OCI-M2 (cell line): ENCODE results near the gene EYA2.
"Not testable (repeated sequence)": the region's sequence is repeated elsewhere in the genome, so short reads cannot be mapped to it uniquely, and the experiment has no call there.

Experiments
- DNase-seq: peaks from one replicate; lab custom pipeline; 2025; ENCODE audit not compliant: unreplicated experiment; lab: John Stamatoyannopoulos, UW

EYA2 gene, protein sequence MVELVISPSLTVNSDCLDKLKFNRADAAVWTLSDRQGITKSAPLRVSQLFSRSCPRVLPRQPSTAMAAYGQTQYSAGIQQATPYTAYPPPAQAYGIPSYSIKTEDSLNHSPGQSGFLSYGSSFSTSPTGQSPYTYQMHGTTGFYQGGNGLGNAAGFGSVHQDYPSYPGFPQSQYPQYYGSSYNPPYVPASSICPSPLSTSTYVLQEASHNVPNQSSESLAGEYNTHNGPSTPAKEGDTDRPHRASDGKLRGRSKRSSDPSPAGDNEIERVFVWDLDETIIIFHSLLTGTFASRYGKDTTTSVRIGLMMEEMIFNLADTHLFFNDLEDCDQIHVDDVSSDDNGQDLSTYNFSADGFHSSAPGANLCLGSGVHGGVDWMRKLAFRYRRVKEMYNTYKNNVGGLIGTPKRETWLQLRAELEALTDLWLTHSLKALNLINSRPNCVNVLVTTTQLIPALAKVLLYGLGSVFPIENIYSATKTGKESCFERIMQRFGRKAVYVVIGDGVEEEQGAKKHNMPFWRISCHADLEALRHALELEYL

GRCh38 chr20:46894579-46894958 lies at the start of gene EYA2:
TSS of gene EYA2 (plus strand) at chr20:46894843. CDS start at chr20:46990011, 95,168 bp downstream.
- no peak for DNase-seq

- DNase-seq = no peak
Measured at GRCh38 chr20:46844965-46845364, 49.7 kb upstream of the EYA2 start.

GRCh38 chr20:46849269-46849668 lies 45.4 kb upstream of the EYA2 start:
- DNase-seq = no peak

DNA sequence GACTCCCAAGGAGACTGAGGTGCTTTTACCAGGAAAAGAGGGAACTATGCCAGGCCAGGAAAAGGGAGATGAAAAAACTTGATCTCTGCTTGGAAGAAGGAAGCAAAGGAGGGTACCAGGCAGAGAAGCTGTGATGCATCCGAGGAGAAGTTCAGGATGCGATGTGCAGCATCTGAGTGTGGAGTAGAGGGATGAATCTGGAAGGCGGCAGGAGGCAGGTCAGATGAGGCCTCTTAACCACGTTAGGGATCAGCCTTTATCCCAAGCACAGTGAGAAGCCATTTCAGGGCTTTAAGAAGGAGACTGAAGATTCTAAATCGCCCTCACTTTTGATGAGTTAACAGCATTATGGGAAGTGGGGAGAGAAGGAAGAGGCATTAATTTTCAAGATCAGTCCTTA lies 44.9 kb upstream of the EYA2 start:
- DNase-seq = no peak

DNA sequence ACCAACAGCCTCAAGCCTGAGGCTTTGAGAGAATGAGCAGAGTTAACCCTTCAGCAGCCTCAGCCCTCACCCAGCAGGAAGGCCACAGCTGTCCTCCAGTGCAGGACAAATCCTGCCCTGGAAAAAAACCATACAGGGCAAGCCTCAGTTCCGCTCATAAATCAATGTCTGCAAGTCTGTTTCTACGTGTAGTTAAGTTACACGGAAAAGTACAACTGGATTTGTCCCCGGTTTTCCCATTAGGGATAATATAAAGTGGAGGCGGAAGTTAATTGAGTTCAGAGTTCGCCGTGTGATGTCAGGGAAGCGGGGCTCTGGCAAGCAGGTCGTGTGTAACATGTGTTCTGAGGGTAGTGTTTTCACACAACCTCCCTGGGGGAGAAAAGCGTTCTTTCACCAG lies 44.2 kb upstream of the EYA2 start:
- DNase-seq = no peak

DNA sequence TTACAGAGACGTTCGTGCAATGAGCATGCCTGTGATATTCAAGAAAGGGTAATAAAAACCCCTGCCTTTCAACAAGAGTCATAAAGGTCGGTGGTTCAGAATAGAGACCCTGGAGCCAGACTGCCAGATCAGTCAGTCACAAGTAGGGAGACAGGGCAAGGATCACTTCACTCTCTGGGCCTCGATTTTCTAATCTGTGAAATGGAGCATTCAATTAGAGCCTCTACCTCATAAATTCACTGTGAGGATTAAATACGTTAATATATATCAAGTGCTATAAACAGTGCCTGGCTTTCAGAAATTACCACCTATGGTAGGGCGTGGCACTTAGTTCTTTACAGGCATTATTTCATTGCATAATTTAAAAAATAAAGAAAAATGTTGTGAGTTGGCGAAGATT lies 43.7 kb upstream of the EYA2 start:
- no peak for DNase-seq

DNA sequence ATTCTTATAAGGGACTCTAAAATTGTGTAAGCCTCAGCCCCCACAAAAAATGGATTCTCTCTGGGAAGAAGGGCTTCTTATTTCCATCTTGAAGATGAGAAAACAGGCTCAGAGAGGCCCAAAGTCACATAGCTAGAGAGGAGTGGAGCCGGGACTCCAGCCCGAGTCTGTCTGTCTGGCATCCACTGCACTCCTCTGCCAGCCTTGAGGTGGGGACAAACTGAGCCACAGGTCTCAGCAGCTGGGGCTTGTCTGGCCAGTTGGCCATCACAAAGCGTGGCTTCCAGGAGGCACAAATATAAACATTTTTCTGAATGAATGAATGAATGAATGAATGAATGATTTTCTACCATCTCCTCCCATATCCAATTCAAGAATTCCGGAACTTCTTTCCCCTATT lies 42.9 kb upstream of the EYA2 start:
- no peak for DNase-seq

GRCh38 chr20:46852313-46852712 lies 42.3 kb upstream of the EYA2 start:
- DNase-seq = no peak

DNA sequence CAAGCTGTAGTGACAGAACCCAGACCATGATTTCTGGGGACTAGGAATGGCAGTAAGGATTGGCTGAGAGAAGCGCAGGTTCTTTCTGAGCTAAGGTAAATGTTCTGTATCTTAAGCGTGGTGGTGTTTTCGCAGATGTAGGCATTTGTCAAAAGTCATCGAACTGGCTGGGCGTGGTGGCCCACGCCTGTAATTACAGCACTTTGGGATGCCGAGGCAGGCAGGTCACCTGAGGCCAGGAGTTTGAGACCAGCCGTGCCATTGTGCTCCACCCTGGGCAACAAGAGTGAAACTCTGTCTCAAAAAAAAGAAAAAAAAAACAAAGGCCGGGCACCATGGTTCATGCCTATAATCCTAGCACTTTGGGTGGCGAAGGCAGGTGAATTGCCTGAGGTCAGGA lies 40.7 kb upstream of the EYA2 start:
- no peak for DNase-seq

DNA sequence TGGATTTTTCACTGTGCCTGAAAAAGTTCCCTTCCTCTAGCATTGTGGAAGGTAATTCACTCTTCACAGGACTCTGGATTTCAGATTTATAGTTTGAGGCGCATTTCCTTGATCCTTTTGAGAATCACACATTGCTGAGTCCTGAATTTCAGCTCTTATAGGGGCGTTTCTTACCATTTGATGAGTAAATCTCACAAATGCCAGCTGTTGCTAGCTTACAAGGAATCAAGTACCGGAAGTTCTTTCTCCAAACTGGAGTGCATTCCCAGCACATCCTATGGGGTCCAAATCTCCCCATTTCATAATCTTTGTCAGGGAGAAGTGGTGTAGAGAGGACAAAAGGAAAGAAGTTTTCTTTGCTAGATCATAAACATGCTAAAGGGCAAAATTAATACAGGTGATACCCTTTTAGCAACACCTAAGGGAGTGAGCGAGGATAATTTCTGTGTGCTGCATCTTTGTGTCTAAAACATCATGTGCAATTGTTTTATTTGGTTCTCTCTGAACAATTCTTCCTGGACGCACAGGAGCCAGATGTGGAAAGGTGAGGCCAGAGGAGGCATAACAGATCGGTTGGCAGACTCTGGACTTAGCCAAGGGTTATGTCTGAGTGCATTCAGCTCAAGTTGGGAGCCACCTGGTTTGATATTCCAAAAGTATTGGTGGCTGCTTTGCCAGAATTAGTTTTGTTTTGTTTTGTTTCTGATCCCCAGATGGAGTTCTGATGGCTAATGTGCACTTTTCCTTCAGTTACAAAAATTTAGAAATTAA lies 37.4 kb upstream of the EYA2 start:
- no peak for DNase-seq

- no peak for DNase-seq
Measured at GRCh38 chr20:46865824-46866223, 28.8 kb upstream of the EYA2 start.

DNA sequence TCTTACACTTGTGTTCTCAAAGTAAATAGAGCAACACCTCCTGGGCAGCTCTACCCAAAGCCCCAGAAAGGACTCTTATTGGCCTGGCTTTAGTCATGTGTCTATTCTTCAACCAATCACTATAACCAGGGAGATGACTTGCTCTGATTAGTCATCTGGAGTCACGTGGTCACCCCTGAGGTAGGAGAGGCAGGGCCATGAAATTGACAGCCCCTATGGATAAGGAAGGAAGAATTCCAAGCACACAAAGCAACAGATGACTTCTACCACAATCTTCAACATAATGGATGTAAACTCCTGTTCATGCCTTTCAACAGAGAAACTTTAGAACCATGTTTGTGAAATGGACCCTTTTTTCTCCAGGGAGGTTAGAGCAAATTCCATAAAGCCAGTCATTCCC lies 24.6 kb upstream of the EYA2 start:
- no peak for DNase-seq

GRCh38 chr20:46872328-46873211 lies 22.1 kb upstream of the EYA2 start:
- DNase-seq = no peak

- DNase-seq = no peak
Measured at GRCh38 chr20:46875059-46875458, 19.6 kb upstream of the EYA2 start.

DNA sequence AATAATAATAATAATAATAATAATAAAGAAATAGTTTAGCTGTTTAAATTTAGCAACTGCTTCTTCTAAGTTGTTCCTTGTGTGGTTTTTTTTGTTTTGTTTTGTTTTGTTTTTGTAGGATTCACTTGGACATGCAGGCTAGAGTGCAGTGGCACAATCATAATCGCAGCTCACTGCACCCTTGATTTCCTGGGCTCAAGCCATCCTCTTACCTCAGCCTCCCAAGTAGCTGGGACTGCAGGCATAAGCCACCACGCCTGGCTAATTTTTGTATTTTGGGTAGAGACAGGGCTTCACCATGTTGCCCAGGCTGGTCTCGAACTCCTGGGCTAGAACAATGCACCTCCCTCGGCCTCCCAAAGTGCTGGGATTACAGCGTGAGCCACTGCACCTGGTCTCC lies 15.3 kb upstream of the EYA2 start:
- DNase-seq = no peak

- DNase-seq = not testable (repeated sequence)
Measured at GRCh38 chr20:46879963-46880362, 14.7 kb upstream of the EYA2 start.

DNA sequence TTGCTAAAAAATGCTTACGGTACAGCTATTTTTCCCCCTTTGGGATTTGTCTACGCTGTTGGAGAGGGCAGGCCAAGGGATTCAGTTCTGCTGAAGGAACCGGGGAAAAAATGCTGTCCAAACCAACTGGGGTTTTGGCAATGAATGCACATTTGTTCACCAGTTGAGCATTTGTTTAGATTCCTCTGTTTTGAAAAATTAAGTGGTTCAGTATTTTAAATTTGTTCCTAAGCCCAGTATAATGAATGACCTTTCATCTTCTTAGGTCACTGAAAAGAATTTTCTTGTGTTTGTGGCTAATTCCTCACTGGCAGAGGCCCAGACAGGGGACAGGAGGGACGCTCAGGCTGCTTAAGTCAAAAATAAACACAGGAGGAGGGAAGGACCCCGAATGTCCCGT lies 10.8 kb upstream of the EYA2 start:
- no peak for DNase-seq

GRCh38 chr20:46890682-46891081 lies 4.0 kb upstream of the EYA2 start:
- DNase-seq = no peak

DNA sequence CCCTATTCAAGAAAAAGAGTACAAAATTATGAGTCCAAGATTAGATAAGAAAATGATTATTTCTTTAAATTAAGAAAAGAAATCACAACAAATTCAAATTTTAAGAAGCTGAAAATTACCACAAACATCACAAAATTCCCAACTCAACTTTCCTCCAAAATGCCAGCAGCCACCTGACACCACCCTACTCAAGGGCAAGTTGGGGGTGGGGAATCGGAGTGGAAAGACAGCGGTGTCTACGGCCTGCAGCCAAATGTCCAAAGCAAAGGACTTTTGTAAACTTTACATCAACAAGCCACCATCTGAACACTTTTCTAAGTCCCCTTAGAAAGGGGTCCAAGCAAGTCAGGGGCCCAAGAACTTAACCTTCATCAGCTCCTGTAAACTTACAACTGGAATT lies 1.6 kb upstream of the EYA2 start:
- no peak for DNase-seq

DNA sequence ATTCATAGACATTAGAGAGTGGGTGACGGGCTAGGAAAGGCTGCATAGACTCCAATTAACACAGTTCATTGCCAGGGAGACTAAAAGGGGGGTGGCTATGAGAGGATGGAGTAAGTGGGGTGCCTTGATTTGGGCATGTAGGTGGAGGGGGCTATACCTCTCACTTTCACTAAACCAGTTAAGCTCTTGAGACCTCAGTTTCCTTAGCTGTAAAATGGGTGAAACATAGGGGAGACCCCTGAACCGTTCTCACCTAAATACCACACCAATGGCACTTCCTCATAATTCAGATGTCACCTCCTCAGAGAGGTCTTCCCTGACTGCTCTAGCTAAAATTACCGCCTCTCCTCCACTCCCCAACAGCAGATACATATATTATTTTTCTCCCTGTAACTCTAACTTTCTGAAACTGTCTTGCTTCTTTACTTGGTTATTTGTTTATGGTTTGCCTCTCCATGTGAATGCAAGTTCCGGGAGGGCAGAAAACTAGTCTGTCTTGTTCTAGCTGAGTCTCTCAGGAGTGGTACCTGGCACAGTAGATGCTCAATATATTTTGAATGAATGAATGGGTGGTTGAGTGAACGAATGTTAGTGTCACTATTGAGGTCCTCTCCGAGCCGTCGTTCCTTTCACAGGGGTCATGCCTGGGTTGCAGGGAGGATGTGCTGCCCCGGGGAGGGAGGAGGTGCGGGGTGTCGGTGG lies 615 bp upstream of the EYA2 start:
- no peak for DNase-seq
